Measurements from ENCODE around the gene GABBR2.
"Not testable (repeated sequence)": the region's sequence is repeated elsewhere in the genome, so short reads cannot be mapped to it uniquely, and the experiment has no call there.

The GABBR2 gene

GRCh38 chr9:98590101-98590500, 118.6 kb downstream of the GABBR2 start:
- no peak for DNase-seq (ENCODE audit: low read depth)
- TF ChIP-seq CTCF (conservative IDR thresholded peaks at IDR 0.05; ENCODE audit: low read length), result no peak
- H3K4me3 ChIP-seq (ENCODE audit: low read length), result no peak overlapping the region

GRCh38 chr9:98589102-98589501, 119.6 kb downstream of the GABBR2 start:
- H3K4me3 ChIP-seq (ENCODE audit: low read length), result no peak overlapping the region
- no peak for TF ChIP-seq CTCF (conservative IDR thresholded peaks at IDR 0.05; ENCODE audit: low read length)
- DNase-seq (ENCODE audit: low read depth), result no peak

GRCh38 chr9:98584853-98585438, 123.8 kb downstream of the GABBR2 start:
- DNase-seq (ENCODE audit: low read depth), result not testable (repeated sequence)

GRCh38 chr9:98584059-98584458, 124.7 kb downstream of the GABBR2 start:
- DNase-seq (ENCODE audit: low read depth), result no peak
- no peak overlapping the region for H3K4me3 ChIP-seq (ENCODE audit: low read length)
- TF ChIP-seq CTCF (conservative IDR thresholded peaks at IDR 0.05; ENCODE audit: low read length), result no peak

More at GRCh38 chr9:98584853-98585438, 123.8 kb downstream of the GABBR2 start:
- H3K4me3 ChIP-seq (ENCODE audit: low read length), result not testable (repeated sequence)

- no peak overlapping the region for H3K4me3 ChIP-seq (ENCODE audit: low read length)
- no peak for DNase-seq (ENCODE audit: low read depth)
- TF ChIP-seq CTCF (conservative IDR thresholded peaks at IDR 0.05; ENCODE audit: low read length), result no peak
Observed at GRCh38 chr9:98583417-98583816, 125.3 kb downstream of the GABBR2 start.

GRCh38 chr9:98580956-98581355, 127.8 kb downstream of the GABBR2 start:
- H3K4me3 ChIP-seq (ENCODE audit: low read length), result no peak overlapping the region
- TF ChIP-seq CTCF (conservative IDR thresholded peaks at IDR 0.05; ENCODE audit: low read length), result no peak
- no peak for DNase-seq (ENCODE audit: low read depth)

GRCh38 chr9:98579700-98580099, 129.0 kb downstream of the GABBR2 start:
- TF ChIP-seq CTCF (conservative IDR thresholded peaks at IDR 0.05; ENCODE audit: low read length), result no peak
- no peak overlapping the region for H3K4me3 ChIP-seq (ENCODE audit: low read length)
- no peak for DNase-seq (ENCODE audit: low read depth)

- no peak overlapping the region for H3K4me3 ChIP-seq (ENCODE audit: low read length)
- no peak for TF ChIP-seq CTCF (conservative IDR thresholded peaks at IDR 0.05; ENCODE audit: low read length)
- no peak for DNase-seq (ENCODE audit: low read depth)
Observed at GRCh38 chr9:98577446-98577845, 131.3 kb downstream of the GABBR2 start.

All from AG10803 (cell line).